ENCODE measurements around the gene TYW5. TPM values are rescaled to one million over a fixed set of nuclear protein-coding genes. Genes with fewer than 3 reads are reported as not detected.
A peak's percentile ranks its signal among the peaks of the same experiment; 100 is the strongest.

TYW5 gene
- total RNA-seq, 1 experiment from 2014 or later: 14.2 TPM

- H3K27ac Mint-ChIP-seq (ENCODE audit: unreplicated experiment): no peak overlapping the region
- no peaks in the 10 kb centered on the region for H3K27me3 Mint-ChIP-seq (ENCODE audit: unreplicated experiment)
- no peak for TF ChIP-seq CTCF (IDR thresholded peaks at IDR 0.05; ENCODE audit: unreplicated experiment)
- no peak overlapping the region for H3K4me3 Mint-ChIP-seq (ENCODE audit: low read depth, unreplicated experiment)
- no peaks in the 10 kb centered on the region for H3K9me3 Mint-ChIP-seq (ENCODE audit: low read depth, unreplicated experiment)
- H3K36me3 Mint-ChIP-seq (ENCODE audit: insufficient read depth, unreplicated experiment): peaks cover 40% of the 10 kb centered on the region
- no TSS peak for BruUV-seq (replicated peaks)
- intact Hi-C loops (cut with micrococcal nuclease; ENCODE audit: unreplicated experiment): no loop called here
- CTCF ChIA-PET: no interaction called here
- H3K4me1 Mint-ChIP-seq (ENCODE audit: low read depth, unreplicated experiment): no peaks in the 10 kb centered on the region
- DNase-seq: no peak
Observed at GRCh38 chr2:199933466-199933865, 21.8 kb downstream of the TYW5 start.

- DNase-seq: no peak
- CTCF ChIA-PET: no interaction called here
- H3K9me3 Mint-ChIP-seq (ENCODE audit: low read depth, unreplicated experiment): no peaks in the 10 kb centered on the region
- H3K27me3 Mint-ChIP-seq (ENCODE audit: unreplicated experiment): no peaks in the 10 kb centered on the region
- intact Hi-C loops (cut with micrococcal nuclease; ENCODE audit: unreplicated experiment): no loop called here
- no TSS peak for BruUV-seq (replicated peaks)
- TF ChIP-seq CTCF (IDR thresholded peaks at IDR 0.05; ENCODE audit: unreplicated experiment): no peak
- no peaks in the 10 kb centered on the region for H3K4me1 Mint-ChIP-seq (ENCODE audit: low read depth, unreplicated experiment)
- peaks cover 39% of the 10 kb centered on the region for H3K36me3 Mint-ChIP-seq (ENCODE audit: insufficient read depth, unreplicated experiment)
- H3K4me3 Mint-ChIP-seq (ENCODE audit: low read depth, unreplicated experiment): no peak overlapping the region
- no peak overlapping the region for H3K27ac Mint-ChIP-seq (ENCODE audit: unreplicated experiment)
Observed at GRCh38 chr2:199932312-199932855, 22.9 kb downstream of the TYW5 start.

DNA sequence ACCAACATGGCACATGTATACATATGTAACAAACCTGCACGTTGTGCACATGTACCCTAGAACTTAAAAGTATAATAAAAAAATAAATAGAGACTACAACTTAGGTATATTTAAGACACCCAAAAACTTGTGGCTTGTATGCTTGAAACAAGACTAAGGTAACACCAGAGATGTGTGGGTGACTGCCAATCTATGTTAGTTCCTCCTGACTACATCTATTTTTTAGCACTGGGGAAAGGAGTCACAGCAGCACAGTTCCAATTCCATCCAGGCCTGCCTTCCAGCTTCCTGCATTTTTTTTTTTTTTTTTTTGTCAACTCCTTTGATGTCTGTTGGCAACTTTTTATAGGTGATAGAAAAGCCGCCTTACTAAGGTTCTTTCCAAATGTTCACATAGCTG is 26.0 kb downstream of the TYW5 start:
- Mint-ChIP-seq H3K27ac (ENCODE audit: unreplicated experiment) (no peak overlapping the region), H3K27me3 (ENCODE audit: unreplicated experiment) (no peaks in the 10 kb centered on the region), H3K4me3 (ENCODE audit: low read depth, unreplicated experiment) (no peak overlapping the region), H3K4me1 (ENCODE audit: low read depth, unreplicated experiment) (peaks cover under 1% of the 10 kb centered on the region), H3K36me3 (ENCODE audit: insufficient read depth, unreplicated experiment) (peaks cover 45% of the 10 kb centered on the region), H3K9me3 (ENCODE audit: low read depth, unreplicated experiment) (no peaks in the 10 kb centered on the region)
- no peak for DNase-seq
- intact Hi-C loops (cut with micrococcal nuclease; ENCODE audit: unreplicated experiment): no loop called here
- no peak for TF ChIP-seq CTCF (IDR thresholded peaks at IDR 0.05; ENCODE audit: unreplicated experiment)
- BruUV-seq (replicated peaks): no TSS peak
- CTCF ChIA-PET: interaction anchor here (0.7 kb wide), 1 partner anchor 62 kb away, joined by 6 read pairs; no protein-coding TSS in a partner anchor

DNA sequence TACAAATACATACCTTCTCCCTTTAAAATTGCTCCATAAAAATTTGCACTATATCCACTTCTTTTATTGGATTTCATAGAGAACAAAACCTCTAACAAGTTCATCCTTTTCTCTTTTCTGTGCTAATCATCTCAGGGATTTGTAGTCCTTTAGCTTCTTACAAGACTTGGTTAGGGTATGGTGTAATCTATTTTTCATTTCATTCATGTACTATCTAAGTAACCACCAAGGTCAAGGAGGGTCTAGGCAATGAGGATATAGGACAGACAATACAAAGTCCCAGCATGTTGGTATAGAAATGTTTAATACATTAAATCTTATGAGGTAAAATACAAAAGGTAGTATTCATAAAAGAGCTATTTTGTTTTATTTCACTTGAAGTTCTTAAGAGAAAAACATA is 26.7 kb downstream of the TYW5 start:
- intact Hi-C loops (cut with micrococcal nuclease; ENCODE audit: unreplicated experiment): no loop called here
- H3K27me3 Mint-ChIP-seq (ENCODE audit: unreplicated experiment): no peaks in the 10 kb centered on the region
- CTCF ChIA-PET: no interaction called here

More for the DNA sequence above, 26.7 kb downstream of the TYW5 start:
- peaks cover 44% of the 10 kb centered on the region for H3K36me3 Mint-ChIP-seq (ENCODE audit: insufficient read depth, unreplicated experiment)
- H3K27ac Mint-ChIP-seq (ENCODE audit: unreplicated experiment): peak overlapping the region; percentile 14
- H3K4me3 Mint-ChIP-seq (ENCODE audit: low read depth, unreplicated experiment): no peak overlapping the region
- TF ChIP-seq CTCF (IDR thresholded peaks at IDR 0.05; ENCODE audit: unreplicated experiment): no peak
- no peaks in the 10 kb centered on the region for H3K9me3 Mint-ChIP-seq (ENCODE audit: low read depth, unreplicated experiment)
- no TSS peak for BruUV-seq (replicated peaks)
- DNase-seq: no peak
- H3K4me1 Mint-ChIP-seq (ENCODE audit: low read depth, unreplicated experiment): peaks cover 7% of the 10 kb centered on the region

Data from Calu3 (cell line).